ENCODE data around the gene CRNN.

The CRNN gene

DNA sequence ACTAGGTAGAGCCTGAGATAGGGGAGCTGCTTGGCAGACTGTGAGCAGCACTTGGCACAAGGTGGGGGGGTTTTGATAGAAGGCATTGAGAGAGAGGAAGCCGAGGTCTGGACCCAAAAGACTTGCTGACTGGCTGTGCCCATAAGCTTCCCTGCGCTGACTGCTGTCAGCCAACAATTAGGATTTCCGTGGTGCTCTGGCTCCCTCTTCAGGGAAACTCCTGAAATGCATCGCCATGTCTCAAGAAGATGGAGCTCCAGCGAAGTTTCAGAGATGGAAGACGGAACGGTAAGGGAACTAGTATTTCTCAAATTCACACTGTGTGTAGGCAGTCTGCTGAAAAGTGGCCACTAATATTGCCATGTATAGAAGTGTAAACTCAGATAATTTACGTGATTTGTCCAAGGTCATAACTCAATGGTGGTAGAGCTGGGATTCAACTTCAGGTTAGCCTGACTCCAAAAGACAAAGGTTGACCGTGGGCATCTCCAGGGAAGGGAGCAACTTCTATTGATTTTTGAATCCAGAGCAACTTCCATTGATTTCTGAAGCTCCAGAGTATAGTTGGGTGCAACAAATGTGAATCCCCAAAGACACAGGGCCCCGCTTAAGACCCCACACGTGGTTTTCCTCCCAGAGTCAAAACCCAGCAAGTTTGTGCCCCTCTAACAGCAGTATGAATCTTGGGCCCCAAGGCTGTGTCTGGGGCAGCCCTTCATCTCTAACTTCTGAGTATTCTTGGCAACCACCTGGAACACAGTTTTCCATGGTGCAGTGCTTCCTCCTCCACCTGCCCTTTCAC, 44.5 kb upstream of the CRNN start:
- no peak overlapping the region for H3K27ac ChIP-seq
- no peaks in the 10 kb centered on the region for H3K36me3 ChIP-seq (replicated peaks)
- H3K4me3 ChIP-seq (ENCODE audit: low read depth, low read length), result no peak overlapping the region
- in situ Hi-C loops (cut with HindIII; ENCODE audit: low pct_ligation_motif_present, low sequenced_read_pairs), result no loop called here
- peak; percentile 75 for DNase-seq
- no peaks in the 10 kb centered on the region for H3K27me3 ChIP-seq (replicated peaks)
- TF ChIP-seq CTCF (IDR thresholded peaks at IDR 0.05; ENCODE audit: low read depth, low read length, missing control alignments), result peak; percentile 91

- no peak for DNase-seq
- in situ Hi-C loops (cut with HindIII; ENCODE audit: low pct_ligation_motif_present, low sequenced_read_pairs), result no loop called here
- no peak overlapping the region for H3K4me3 ChIP-seq (ENCODE audit: low read depth, low read length)
- no peaks in the 10 kb centered on the region for H3K36me3 ChIP-seq (replicated peaks)
- no peak for TF ChIP-seq CTCF (IDR thresholded peaks at IDR 0.05; ENCODE audit: low read depth, low read length, missing control alignments)
- no peaks in the 10 kb centered on the region for H3K27me3 ChIP-seq (replicated peaks)
- H3K27ac ChIP-seq, result no peak overlapping the region
Observed at GRCh38 chr1:152457561-152457960, 43.5 kb upstream of the CRNN start.

DNA sequence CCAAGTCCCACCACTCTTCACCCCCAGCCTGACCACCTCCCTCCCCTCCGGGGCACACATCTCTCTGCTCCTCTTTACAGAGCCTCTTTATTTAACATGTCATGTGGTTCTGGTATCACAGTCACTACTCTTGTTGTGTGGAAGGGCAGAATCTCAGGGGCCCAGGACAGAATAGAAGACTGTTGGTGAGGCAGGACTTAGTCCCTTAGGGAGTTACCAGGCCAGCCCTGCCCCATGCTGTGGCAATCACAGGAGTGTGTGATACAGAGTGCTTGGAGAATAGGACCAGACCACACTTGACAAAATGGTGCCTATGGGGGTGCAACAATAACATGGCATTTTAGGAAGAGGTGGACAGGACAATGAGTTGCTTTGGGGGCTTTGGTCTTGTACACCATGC, 43.0 kb upstream of the CRNN start:
- no peak for DNase-seq
- H3K27me3 ChIP-seq (replicated peaks), result no peaks in the 10 kb centered on the region
- H3K36me3 ChIP-seq (replicated peaks), result no peaks in the 10 kb centered on the region
- H3K4me3 ChIP-seq (ENCODE audit: low read depth, low read length), result no peak overlapping the region
- H3K27ac ChIP-seq, result no peak overlapping the region
- in situ Hi-C loops (cut with HindIII; ENCODE audit: low pct_ligation_motif_present, low sequenced_read_pairs), result no loop called here
- TF ChIP-seq CTCF (IDR thresholded peaks at IDR 0.05; ENCODE audit: low read depth, low read length, missing control alignments), result no peak

- TF ChIP-seq CTCF (IDR thresholded peaks at IDR 0.05; ENCODE audit: low read depth, low read length, missing control alignments), result peak; percentile 39
- in situ Hi-C loops (cut with HindIII; ENCODE audit: low pct_ligation_motif_present, low sequenced_read_pairs), result no loop called here
- H3K27ac ChIP-seq, result no peak overlapping the region
- no peak overlapping the region for H3K4me3 ChIP-seq (ENCODE audit: low read depth, low read length)
- no peaks in the 10 kb centered on the region for H3K36me3 ChIP-seq (replicated peaks)
- no peak for DNase-seq
- no peaks in the 10 kb centered on the region for H3K27me3 ChIP-seq (replicated peaks)
Observed at GRCh38 chr1:152451254-152451653, 37.2 kb upstream of the CRNN start.

- DNase-seq, result no peak
- TF ChIP-seq CTCF (IDR thresholded peaks at IDR 0.05; ENCODE audit: low read depth, low read length, missing control alignments), result no peak
- Histone ChIP-seq H3K27me3 (replicated peaks) (no peaks in the 10 kb centered on the region), H3K36me3 (replicated peaks) (no peaks in the 10 kb centered on the region), H3K4me3 (ENCODE audit: low read depth, low read length) (no peak overlapping the region), H3K27ac (no peak overlapping the region)
- in situ Hi-C loops (cut with HindIII; ENCODE audit: low pct_ligation_motif_present, low sequenced_read_pairs), result no loop called here
Observed at GRCh38 chr1:152449661-152450060, 35.6 kb upstream of the CRNN start.

DNA sequence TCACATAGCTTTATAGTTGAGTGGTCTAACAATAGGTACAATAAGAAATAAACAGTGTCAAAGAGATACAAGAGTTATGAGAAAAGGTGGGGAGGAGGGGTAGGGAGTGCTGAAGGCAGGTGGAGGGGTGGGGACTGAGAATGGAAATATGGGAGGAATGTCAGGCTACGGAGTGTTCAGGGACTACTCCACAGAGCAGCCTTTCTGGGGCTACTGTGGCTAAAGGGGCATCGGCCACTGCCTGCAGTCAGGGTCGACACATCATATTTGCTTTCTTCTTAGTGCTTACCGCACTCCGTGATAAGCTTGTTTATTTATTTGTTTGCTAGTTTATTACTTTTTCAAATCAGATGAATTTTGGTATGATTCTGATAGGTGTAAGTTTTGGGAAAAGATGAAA, 34.4 kb upstream of the CRNN start:
- Histone ChIP-seq H3K4me3 (ENCODE audit: low read depth, low read length) (no peak overlapping the region), H3K36me3 (replicated peaks) (no peaks in the 10 kb centered on the region), H3K27me3 (replicated peaks) (no peaks in the 10 kb centered on the region), H3K27ac (no peak overlapping the region)
- no peak for DNase-seq
- no peak for TF ChIP-seq CTCF (IDR thresholded peaks at IDR 0.05; ENCODE audit: low read depth, low read length, missing control alignments)
- in situ Hi-C loops (cut with HindIII; ENCODE audit: low pct_ligation_motif_present, low sequenced_read_pairs), result no loop called here

All from brain microvascular endothelial cell (primary cell).